NCI-H226 (cell line): Measurements from ENCODE around the gene FOXK2.

Experiments
- DNase-seq: peaks from one replicate; pipeline ENCODE4 v3.0.0-alpha.2; 2015

FOXK2 gene

DNA sequence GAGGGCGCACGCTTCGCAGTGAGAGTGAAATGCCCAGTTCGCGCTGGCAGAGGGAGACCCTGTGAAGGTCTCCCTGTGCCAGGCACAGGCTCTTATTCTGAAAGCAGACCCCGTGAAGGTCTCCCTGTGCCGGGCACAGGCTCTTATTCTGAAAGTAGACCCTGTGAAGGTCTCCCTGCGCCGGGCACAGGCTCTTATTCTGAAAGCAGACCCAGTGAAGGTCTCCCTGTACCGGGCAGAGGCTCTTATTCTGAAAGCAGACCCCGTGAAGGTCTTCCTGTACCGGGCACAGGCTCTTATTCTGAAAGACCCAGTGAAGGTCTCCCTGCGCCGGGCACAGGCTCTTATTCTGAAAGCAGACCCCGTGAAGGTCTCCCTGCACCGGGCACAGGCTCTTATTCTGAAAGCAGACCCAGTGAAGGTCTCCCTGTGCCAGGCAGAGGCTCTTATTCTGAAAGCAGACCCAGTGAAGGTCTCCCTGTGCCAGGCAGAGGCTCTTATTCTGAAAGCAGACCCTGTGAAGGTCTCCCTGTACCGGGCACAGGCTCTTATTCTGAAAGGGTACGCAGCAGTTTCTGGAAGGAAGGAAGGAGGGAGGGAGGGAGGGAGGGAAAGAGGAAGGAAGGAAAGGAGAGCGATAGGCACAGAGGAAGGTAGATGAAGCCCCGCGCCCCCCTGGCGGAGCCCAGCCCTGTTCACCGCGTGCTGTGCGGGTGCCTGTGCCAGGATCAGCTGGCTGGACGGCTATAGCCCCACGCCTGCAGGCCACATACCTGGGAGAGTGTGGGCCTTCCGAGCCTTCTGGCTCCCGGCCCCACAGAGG is 73.4 kb downstream of the FOXK2 start:
- peak; percentile 52 for DNase-seq

DNA sequence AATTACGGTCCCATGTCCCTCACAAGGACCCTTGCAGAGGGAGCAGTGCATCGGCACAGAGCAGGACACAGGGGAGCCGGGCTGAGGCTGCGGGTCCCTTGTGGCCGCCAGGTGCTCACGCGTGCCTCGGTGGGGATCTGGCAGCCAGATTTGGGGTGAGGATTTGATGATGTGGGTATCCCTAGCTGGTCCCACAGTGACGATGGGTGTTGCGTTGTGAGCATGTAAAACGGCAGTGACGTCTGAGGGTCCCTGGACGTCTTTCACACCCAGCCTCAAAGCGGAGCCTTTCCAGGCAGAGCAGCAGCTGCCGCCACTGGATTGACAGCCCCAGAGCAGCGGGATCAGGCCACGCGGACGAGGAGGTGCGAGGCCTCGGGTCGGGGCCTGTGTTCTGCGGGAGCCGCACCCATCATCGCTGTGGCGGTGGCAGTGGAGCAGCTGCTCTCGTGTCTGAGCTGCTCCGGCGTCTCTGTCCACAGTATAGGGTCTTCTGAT is 74.1 kb downstream of the FOXK2 start:
- no peak for DNase-seq

DNA sequence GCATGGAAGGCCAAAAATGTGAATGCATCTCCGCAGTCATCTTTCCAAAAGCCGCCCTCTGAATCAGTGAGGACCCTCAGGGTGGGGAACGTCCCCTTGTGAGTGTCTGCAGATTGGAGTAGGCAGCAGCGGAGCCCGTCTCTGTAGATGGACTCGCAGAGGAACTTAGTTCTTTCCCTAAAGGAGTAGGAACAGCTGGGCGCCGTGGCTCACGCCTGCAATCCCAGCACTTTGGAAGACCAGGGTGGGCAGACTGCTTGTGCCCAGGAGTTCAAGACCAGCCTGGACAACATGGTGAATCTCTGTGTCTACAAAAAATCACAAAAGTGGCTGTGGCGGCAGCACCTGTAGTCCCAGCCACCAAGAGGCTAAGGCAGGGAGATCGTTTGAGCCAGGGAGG is 75.0 kb downstream of the FOXK2 start:
- no peak for DNase-seq

GRCh38 chr17:82595893-82596292 is 76.4 kb downstream of the FOXK2 start:
- DNase-seq = no peak

DNA sequence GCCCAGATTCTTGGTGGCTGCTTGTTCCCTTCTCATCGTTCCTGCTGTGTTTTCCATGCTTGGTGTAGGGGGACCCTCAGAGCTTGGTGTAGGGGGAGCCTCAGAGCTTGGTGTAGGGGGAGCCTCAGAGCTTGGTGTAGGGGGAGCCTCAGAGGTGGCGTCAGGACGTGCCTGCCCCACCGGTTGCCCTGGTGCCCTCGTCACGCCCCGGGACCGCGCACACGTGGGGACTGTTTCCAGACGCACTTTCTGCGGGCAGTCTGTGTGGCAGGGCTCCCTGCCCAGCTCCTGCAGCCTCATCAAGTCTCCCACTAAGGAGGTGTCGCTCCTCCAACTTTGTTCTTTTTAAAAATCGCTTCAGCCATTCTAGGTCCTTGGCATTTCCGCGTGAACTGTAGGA is 76.8 kb downstream of the FOXK2 start:
- no peak for DNase-seq

GRCh38 chr17:82596837-82597672 is 77.5 kb downstream of the FOXK2 start:
- no peak for DNase-seq

DNA sequence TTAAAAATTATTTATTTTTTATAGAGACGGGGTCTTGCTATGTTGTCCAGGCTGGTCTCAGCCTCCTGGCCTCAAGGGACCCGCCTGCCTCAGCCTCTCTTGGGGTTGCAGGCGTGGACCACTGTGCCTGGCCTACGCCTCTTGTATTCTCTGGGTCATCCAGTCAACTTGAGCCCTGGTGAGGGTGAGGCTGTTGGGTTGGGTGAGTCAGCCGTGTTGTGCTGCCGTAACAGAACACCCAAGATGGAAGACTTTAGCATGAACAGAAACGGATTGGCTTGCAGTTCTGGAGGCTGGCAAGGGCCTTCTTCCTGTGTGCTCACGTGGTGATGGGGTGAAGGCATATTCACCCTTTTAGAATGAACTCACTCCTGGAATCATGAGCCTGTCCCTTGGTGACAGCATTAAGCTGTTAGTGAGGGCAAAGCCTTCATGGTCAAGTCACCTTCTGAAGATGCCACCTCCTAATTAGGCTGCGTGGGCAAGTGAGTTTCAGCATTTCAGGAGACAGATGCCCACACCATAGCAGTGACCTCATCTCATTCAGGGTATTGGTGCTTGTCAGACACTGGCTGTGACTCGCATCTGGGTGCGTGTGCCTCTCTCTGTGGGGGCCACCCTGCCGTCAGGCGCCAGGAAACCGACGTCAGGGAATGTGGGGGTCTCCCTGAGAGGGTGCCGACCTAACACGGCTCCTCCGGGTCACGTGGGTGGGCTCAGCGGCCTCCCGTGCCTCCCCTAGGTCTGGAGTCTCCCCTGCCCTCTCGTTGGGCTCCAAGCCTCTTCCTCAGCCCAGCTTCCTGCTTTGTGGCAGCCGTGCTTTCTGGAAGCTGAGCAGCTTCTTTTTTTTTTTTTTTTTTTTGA is 79.0 kb downstream of the FOXK2 start:
- DNase-seq = no peak

DNA sequence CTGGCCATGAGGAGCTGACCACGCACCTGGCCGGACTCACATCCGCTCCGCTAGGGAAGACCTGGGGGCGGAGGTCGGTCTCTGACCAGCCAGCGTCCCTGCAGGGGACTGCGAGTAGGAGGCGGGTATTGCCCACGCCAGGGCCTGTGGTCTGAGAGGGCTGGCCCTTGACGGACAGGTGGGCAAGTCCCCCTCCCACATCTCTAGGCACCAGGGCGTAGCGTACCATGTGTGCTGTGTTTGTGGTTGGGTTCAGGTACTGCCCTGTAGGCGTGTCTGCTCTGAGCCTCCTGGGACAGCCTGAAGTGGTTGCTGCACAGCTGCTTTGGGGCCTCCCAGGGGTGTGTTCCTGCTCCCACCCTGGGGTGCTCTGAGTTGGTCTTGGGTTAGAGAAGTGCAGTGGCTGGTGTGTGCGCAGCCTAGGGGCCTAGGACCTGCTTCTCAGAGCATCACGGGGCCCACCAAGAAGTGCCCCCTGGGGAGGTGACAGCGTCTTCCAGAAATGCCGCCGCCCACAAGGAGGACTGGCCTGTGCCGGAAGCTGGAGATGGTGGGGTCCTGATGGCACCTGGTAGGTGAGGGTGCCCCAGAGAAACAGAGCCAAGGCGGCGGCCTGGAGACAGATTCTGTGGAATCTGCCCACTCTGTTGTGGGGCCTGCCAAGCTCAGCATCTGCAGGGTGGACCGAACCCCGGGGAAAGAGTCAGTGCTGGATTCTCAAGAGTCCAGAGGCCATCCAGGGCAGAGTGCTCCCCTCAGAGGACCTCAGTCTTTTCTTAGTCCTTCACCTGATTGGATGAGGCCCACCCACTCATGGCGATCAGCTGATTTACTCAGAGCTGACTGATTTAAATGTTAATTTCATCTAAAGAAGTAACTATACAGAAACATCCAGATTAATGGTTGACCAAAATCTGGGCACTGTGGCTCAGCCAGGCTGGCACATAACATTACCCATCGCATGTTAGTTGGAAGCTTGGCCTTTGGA is 80.4 kb downstream of the FOXK2 start:
- DNase-seq = no peak

DNA sequence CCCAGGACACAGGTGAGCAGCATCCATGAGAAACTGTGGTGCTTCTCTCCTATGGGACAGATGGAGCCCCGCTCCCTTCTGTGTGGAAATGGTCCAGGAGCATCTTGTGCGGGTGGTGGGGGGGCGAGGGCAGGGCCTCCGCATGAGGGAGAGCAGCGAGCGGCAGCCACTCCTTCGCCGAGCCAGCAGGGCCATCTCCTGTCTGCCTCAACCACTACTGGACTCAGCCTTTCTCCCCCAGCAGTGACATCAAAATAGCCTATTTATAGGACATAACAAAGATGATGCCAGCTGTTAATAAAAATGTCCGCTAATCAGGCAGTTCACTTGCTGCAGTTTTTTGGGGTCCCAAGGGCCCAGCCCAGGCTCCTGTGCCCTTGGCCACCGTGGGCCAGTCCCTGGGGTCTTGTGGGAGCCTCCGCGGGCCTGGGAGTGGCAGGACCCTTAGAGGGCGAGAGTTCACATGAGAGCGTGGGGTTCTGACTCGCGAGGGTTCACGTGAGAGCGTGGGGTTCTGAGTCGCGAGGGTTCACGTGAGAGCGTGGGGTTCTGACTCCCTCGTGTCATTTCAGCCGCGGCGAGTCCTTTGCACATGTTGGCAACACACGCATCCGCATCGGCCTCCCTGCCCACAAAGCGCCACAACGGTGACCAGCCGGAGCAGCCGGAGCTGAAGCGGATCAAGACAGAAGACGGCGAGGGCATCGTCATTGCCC is 81.4 kb downstream of the FOXK2 start:
- DNase-seq = no peak

- no peak for DNase-seq
Observed at GRCh38 chr17:82601447-82602000, 82.0 kb downstream of the FOXK2 start.

GRCh38 chr17:82602487-82602886 is 83.0 kb downstream of the FOXK2 start:
- no peak for DNase-seq

DNA sequence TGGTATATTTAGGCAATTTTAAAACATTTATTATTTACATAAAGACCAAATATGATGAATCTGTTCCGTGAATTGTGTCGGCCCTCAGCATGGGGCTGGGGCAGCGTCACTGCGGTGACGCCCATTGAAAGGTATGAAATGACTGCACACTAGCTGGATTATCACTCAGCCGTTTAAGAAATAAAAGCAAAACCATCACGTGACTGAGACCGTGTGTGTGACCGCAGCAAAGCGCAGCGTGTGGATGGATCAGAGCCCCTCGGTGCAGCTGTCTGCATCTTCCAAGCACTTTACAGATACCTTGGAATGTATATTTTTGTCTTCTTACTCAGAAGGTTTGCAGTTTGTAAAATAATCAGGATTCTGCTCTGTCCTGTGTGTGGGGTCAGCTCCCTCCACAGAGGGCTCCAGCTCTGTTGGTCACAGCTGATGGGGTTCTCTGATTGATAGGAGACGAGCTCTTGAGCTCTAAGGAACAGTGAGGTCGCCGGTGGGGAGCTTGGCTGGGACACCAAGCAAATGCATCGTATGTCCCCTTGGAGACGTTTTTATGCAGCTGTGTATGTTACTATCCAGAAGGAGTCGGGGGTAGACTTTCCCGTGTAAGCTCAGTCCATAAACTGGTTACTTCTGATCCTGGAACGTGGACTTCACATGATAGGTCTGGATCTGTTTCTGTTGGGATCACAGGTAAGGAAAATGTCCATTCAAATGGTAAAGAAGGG is 83.6 kb downstream of the FOXK2 start:
- DNase-seq = no peak

DNA sequence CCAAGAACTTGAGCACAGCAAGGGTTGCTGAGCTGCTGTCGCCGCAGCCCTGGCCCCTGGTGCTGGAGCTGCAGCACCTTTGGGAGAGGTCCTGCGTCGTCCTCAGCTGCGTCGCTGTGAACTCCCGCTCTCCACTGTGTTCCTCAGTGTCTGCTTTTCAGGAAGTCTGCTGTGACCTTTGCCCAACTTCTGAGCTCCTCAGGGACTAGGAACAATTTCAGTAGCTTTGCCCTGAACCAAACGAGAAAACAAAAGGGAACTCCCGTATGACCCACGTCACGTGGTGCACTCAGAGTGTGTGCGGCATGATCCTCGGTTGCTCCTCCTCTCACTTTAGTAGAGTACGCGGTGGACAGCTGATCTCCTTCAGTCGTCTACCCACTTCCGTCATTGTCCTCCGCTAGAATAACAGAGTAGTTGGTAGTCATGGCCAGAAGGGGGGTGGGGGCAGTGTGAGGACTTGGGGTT is 84.5 kb downstream of the FOXK2 start:
- no peak for DNase-seq

GRCh38 chr17:82604532-82604931 is 85.0 kb downstream of the FOXK2 start:
- DNase-seq = no peak

- DNase-seq = no peak
Observed at GRCh38 chr17:82605939-82606600, 86.5 kb downstream of the FOXK2 start.

DNA sequence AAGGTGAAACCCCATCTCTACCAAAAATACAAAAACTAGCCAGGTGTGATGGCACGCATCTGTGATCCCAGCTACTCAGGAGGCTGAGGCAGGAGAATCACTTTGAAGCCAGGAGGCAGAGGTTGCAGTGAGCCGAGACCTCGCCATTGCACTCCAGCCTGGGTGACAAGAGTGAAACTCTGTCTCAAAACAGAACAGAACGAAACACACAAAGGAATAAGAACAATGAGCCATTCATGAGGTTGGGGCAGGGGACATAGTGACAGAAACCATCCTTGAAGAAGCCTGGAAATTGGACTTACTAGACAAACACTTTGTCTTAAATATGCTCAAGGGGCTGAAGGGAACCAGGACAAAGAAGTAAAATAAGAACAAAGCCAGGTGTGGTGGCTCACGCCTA is 89.3 kb downstream of the FOXK2 start:
- no peak for DNase-seq

DNA sequence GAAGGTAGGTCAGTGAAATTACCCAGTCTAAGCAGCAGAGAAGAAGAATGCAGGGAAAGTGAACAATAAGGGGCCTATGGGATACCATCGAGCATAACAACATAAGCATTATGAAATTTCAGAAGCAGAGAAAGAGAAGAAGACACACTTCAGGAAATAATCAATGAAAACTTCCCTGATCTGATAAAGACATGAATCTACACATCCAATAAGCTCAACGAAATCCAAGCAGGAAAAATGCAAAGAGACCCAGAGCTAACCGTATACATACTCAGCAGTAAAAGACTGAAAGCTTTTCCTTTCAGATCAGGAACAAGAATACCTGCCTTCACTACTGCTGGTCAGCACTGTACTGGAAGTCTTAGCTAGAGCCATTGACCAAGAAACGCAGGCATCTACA is 90.1 kb downstream of the FOXK2 start:
- DNase-seq = no peak

GRCh38 chr17:82611140-82612058 is 91.9 kb downstream of the FOXK2 start:
- peak; percentile 74 for DNase-seq
